Panc1 (cell line): ENCODE results near the gene KRTAP10-2. TPM values are rescaled to one million over a fixed set of nuclear protein-coding genes. Genes with fewer than 3 reads are reported as not detected.

Experiments
- ATAC-seq: fragments of 200-7000 bp; cut with Tn5 transposase; 2 replicates; pipeline ENCODE4 v1.9.1; 2020; ENCODE audit warnings: mild to moderate bottlenecking, moderate library complexity
- BruUV-seq: library from RNA; stranded (reverse); fragments of 400-500 nt; replicated peaks from 2 replicates; lab custom pipeline; 2021; lab: Mats Ljungman, UMichigan
- CTCF ChIA-PET: fragments of 300-600 bp; sonication (Branson Sonifier 250); formaldehyde crosslinking; loops from one replicate; lab custom pipeline; 2022; ENCODE audit warnings: antibody characterized with exemption; lab: Charles Lee
- POLR2A ChIA-PET: fragments of 300-600 bp; sonication (Branson Sonifier 250); formaldehyde crosslinking; loops from one replicate; lab custom pipeline; 2022; ENCODE audit warnings: antibody characterized with exemption; lab: Charles Lee
- DNase-seq: peaks from one replicate; pipeline ENCODE4 v3.0.0-alpha.2; 2010; ENCODE audit warnings: low read depth, low spot score
- H3K27ac ChIP-seq: 2 replicates; pipeline ENCODE4 v1.5.1; 2011; ENCODE audit warnings: mild to moderate bottlenecking, low read length, inconsistent platforms
- H3K27me3 ChIP-seq: fragments of 200-500 bp; sonication (Bioruptor generic); 2 replicates; pipeline ENCODE4 v1.6.0; 2014; ENCODE audit warnings: low read length, inconsistent platforms; ENCODE audit not compliant: control insufficient read depth, insufficient read depth
- H3K36me3 ChIP-seq: fragments of 200-500 bp; sonication (Bioruptor generic); 2 replicates; pipeline ENCODE4 v1.5.1; 2014; ENCODE audit warnings: inconsistent platforms, mild to moderate bottlenecking, low read length, moderate library complexity; ENCODE audit not compliant: control insufficient read depth, insufficient read depth
- H3K4me1 ChIP-seq: 2 replicates; pipeline ENCODE4 v1.5.1; 2011; ENCODE audit warnings: inconsistent platforms, mild to moderate bottlenecking, low read length, moderate library complexity; ENCODE audit not compliant: control insufficient read depth, insufficient read depth
- H3K4me3 ChIP-seq, 2 experiments: 2 replicates each; pipeline ENCODE4 v1.5.1; 2011 to 2012; ENCODE audit warnings: low read depth in 2 of 2, low read length in 2 of 2, mild to moderate bottlenecking in 2 of 2, inconsistent platforms in 1 of 2, moderate library complexity in 1 of 2
- H3K9me3 ChIP-seq: fragments of 200-500 bp; sonication (Bioruptor generic); 2 replicates; pipeline ENCODE4 v1.5.1; 2014; ENCODE audit warnings: low read depth, mild to moderate bottlenecking, inconsistent platforms, low read length, moderate library complexity; ENCODE audit not compliant: control insufficient read depth, insufficient read depth
- CTCF ChIP-seq: fragments of 450-650 bp; IDR thresholded peaks from 2 replicates; pipeline ENCODE4 v1.5.1; 2017; ENCODE audit warnings: mild to moderate bottlenecking
- POLR2AphosphoS5 ChIP-seq: IDR thresholded peaks from 2 replicates; pipeline ENCODE4 v1.6.1; 2012; ENCODE audit warnings: mild to moderate bottlenecking, low read depth, low read length, moderate library complexity
- REST ChIP-seq, 2 experiments: IDR thresholded peaks; 2 replicates each; pipeline ENCODE4 v1.6.1; 2011 to 2012; ENCODE audit warnings: low read depth in 2 of 2, control low read depth in 1 of 2, low read length in 1 of 2, mild to moderate bottlenecking in 1 of 2, moderate library complexity in 1 of 2; ENCODE audit not compliant: insufficient read depth in 1 of 2
- SIN3A ChIP-seq: IDR thresholded peaks from 2 replicates; pipeline ENCODE4 v1.6.1; 2012; ENCODE audit warnings: low read depth, mild to moderate bottlenecking, low read length, moderate library complexity, borderline replicate concordance; ENCODE audit not compliant: insufficient read depth
- TCF7L2 ChIP-seq: IDR thresholded peaks from 2 replicates; pipeline ENCODE4 v1.6.1; 2011; ENCODE audit warnings: mild to moderate bottlenecking, low read depth, low read length, inconsistent platforms
- in situ Hi-C: cut with HindIII; loops from 2 replicates; pipeline ENCODE4 v1.10.0; 2016; ENCODE audit warnings: low sequenced_read_pairs, low pct_unique_long_range_greater_than_20kb
- intact Hi-C: fragments of 100-400 bp; cut with micrococcal nuclease; formaldehyde crosslinking; loops from one replicate; pipeline ENCODE4 v1.10.0; 2022; ENCODE audit not compliant: unreplicated experiment
- total RNA-seq: library from RNA; stranded (reverse); gene quantifications from one replicate; pipeline ENCODE4 v1.2.1, GENCODE V29; 2021; ENCODE audit not compliant: unreplicated experiment

Gene KRTAP10-2
- total RNA-seq, 1 experiment from 2014 or later: not detected

- TF ChIP-seq TCF7L2 (no peak), CTCF (no peak), SIN3A (no peak), POLR2AphosphoS5 (no peak), REST (IDR thresholded peaks at IDR 0.05; ENCODE audit: insufficient read depth in 1 of 2, low read depth in 2 of 2, low read length in 1 of 2) (no peak)
- DNase-seq (no peak), ATAC-seq (no peak)
- CTCF ChIA-PET: interaction anchor here (0.6 kb wide), 1 partner anchor 91 kb away, joined by 5 read pairs; no protein-coding TSS in a partner anchor
- Histone ChIP-seq H3K27me3 (no peaks in the 10 kb centered on the region), H3K36me3 (no peaks in the 10 kb centered on the region), H3K27ac (no peak overlapping the region), H3K9me3 (no peaks in the 10 kb centered on the region), H3K4me1 (no peaks in the 10 kb centered on the region), H3K4me3 (no peak overlapping the region)
- in situ Hi-C loops (no loop called here), intact Hi-C loops (no loop called here)
- POLR2A ChIA-PET: no interaction called here
- no TSS peak for BruUV-seq
Measured at GRCh38 chr21:44507673-44508425, 43.5 kb downstream of the KRTAP10-2 start.

- Histone ChIP-seq H3K27me3 (no peaks in the 10 kb centered on the region), H3K4me3 (no peak overlapping the region), H3K9me3 (no peaks in the 10 kb centered on the region), H3K27ac (no peak overlapping the region), H3K4me1 (no peaks in the 10 kb centered on the region), H3K36me3 (no peaks in the 10 kb centered on the region)
- ATAC-seq (no peak), DNase-seq (no peak)
- in situ Hi-C loops (no loop called here), intact Hi-C loops (no loop called here)
- CTCF ChIA-PET: no interaction called here
- no peak for TF ChIP-seq REST (IDR thresholded peaks at IDR 0.05; ENCODE audit: insufficient read depth in 1 of 2, low read depth in 2 of 2, low read length in 1 of 2)
- no peak for TF ChIP-seq CTCF
- BruUV-seq: no TSS peak
- POLR2A ChIA-PET: no interaction called here
Measured at GRCh38 chr21:44506279-44507255, 44.7 kb downstream of the KRTAP10-2 start.
